Breast epithelium (tissue), 4 donors: ENCODE measurements around the gene KIFAP3. TPM values are rescaled to one million over a fixed set of nuclear protein-coding genes. Genes with fewer than 3 reads are reported as not detected.
"Not testable (repeated sequence)": the region's sequence is repeated elsewhere in the genome, so short reads cannot be mapped to it uniquely, and the experiment has no call there.

Experiments
- DNase-seq, 2 donors: peaks; one replicate each; pipeline ENCODE4 v3.0.0-alpha.2; 2019; ENCODE audit warnings: low spot score in 2 of 2
- H3K27ac ChIP-seq, 2 donors: fragments of 200-600 bp; sonication (generic) in 1 of 2; one replicate each; pipeline ENCODE4 v1.5.1; 2016 to 2019; ENCODE audit warnings: mild to moderate bottlenecking in 1 of 2
- H3K27me3 ChIP-seq, 2 donors: fragments of 200-600 bp; sonication (generic) in 1 of 2; one replicate each; pipeline versions ENCODE4 v1.5.1 to v1.6.0; 2017 to 2019; ENCODE audit warnings: control low read depth in 1 of 2, mild to moderate bottlenecking in 1 of 2
- H3K36me3 ChIP-seq: fragments of 200-600 bp; one replicate; pipeline ENCODE4 v1.5.1; 2019
- H3K4me1 ChIP-seq, 2 donors: fragments of 200-600 bp; sonication (generic); one replicate each; pipeline ENCODE4 v1.5.1; 2016 to 2019; ENCODE audit warnings: control low read depth in 1 of 2
- H3K4me3 ChIP-seq, 3 donors: fragments of 200-600 bp; sonication (generic); 1 replicate in 2 of 3; 2 replicates in 1 of 3; pipeline ENCODE4 v1.5.1; 2016 to 2019; ENCODE audit warnings: mild to moderate bottlenecking in 3 of 3, moderate library complexity in 2 of 3
- H3K9me3 ChIP-seq, 2 donors: fragments of 200-600 bp; sonication (generic) in 1 of 2; one replicate each; pipeline ENCODE4 v1.5.1; 2016 to 2019; ENCODE audit warnings: control low read depth in 1 of 2
- CTCF ChIP-seq, 3 donors: fragments of 450-650 bp; IDR thresholded peaks; one replicate each; pipeline ENCODE4 v1.5.1; 2016 to 2017; ENCODE audit warnings: antibody characterized with exemption in 3 of 3, mild to moderate bottlenecking in 3 of 3, moderate library complexity in 3 of 3
- POLR2A ChIP-seq: fragments of 450-650 bp; IDR thresholded peaks from one replicate; pipeline ENCODE4 v1.6.1; 2016; ENCODE audit warnings: antibody characterized with exemption, mild to moderate bottlenecking, moderate library complexity
- POLR2AphosphoS5 ChIP-seq, 3 donors: sonication (generic); formaldehyde crosslinking; IDR thresholded peaks; one replicate each; pipeline ENCODE4 v1.6.1; 2017; ENCODE audit warnings: antibody characterized with exemption in 3 of 3
- intact Hi-C: fragments of 100-400 bp; cut with DNase I; formaldehyde crosslinking; loops from one replicate; pipeline ENCODE4 v1.15.1; 2023; ENCODE audit warnings: low total_unique reads
- total RNA-seq, 3 donors: library from RNA; depleted of rRNA; stranded (reverse); fragments of >200 nt; gene quantifications; one replicate each; pipeline ENCODE4 v1.1.0, GENCODE V29; 2016

KIFAP3 gene
- total RNA-seq, 3 donors from 2014 or later: 29.0 to 41.1 (median 37.7) TPM

GRCh38 chr1:169924063-169924462 is 150.4 kb downstream of the KIFAP3 start:
- Histone ChIP-seq H3K36me3 (no peaks in the 10 kb centered on the region), H3K4me1 (no peaks in the 10 kb centered on the region), H3K9me3 (no peaks in the 10 kb centered on the region), H3K4me3 (no peak overlapping the region), H3K27ac (no peak overlapping the region), H3K27me3 (no peaks in the 10 kb centered on the region)
- DNase-seq: no peak
- intact Hi-C loops: no loop called here
- TF ChIP-seq CTCF (IDR thresholded peaks at IDR 0.05): no peak
- TF ChIP-seq POLR2AphosphoS5 (IDR thresholded peaks at IDR 0.05): no peak
- no peak for TF ChIP-seq POLR2A

- no peak for DNase-seq
- Histone ChIP-seq H3K4me3 (no peak overlapping the region), H3K27me3 (no peaks in the 10 kb centered on the region), H3K4me1 (no peaks in the 10 kb centered on the region), H3K36me3 (no peaks in the 10 kb centered on the region), H3K27ac (no peak overlapping the region), H3K9me3 (no peaks in the 10 kb centered on the region)
- no peak for TF ChIP-seq POLR2AphosphoS5 (IDR thresholded peaks at IDR 0.05)
- no peak for TF ChIP-seq CTCF (IDR thresholded peaks at IDR 0.05)
- no peak for TF ChIP-seq POLR2A
- intact Hi-C loops: no loop called here
Observed at GRCh38 chr1:169921080-169921479, 153.4 kb downstream of the KIFAP3 start.

- intact Hi-C loops: no loop called here
- H3K9me3 ChIP-seq: no peaks in the 10 kb centered on the region
- H3K36me3 ChIP-seq: no peaks in the 10 kb centered on the region
- no peak overlapping the region for H3K4me3 ChIP-seq
- DNase-seq: no peak
- H3K27ac ChIP-seq: no peak overlapping the region
- no peaks in the 10 kb centered on the region for H3K4me1 ChIP-seq
- H3K27me3 ChIP-seq: no peaks in the 10 kb centered on the region
- TF ChIP-seq POLR2A (no peak), POLR2AphosphoS5 (IDR thresholded peaks at IDR 0.05) (no peak), CTCF (IDR thresholded peaks at IDR 0.05) (no peak)
Observed at GRCh38 chr1:169918927-169919326, 155.6 kb downstream of the KIFAP3 start.

GRCh38 chr1:169918220-169918619 is 156.3 kb downstream of the KIFAP3 start:
- H3K9me3 ChIP-seq, H3K4me3 ChIP-seq, H3K4me1 ChIP-seq, intact Hi-C loops, H3K27ac ChIP-seq, DNase-seq, H3K36me3 ChIP-seq, H3K27me3 ChIP-seq: not testable (repeated sequence)

GRCh38 chr1:169915150-169915549 is 159.3 kb downstream of the KIFAP3 start:
- Histone ChIP-seq H3K9me3 (peaks cover 0 to 8% of the 10 kb centered on the region in 2 donors), H3K27ac (no peak overlapping the region), H3K4me3 (no peak overlapping the region), H3K4me1 (no peaks in the 10 kb centered on the region), H3K27me3 (no peaks in the 10 kb centered on the region), H3K36me3 (no peaks in the 10 kb centered on the region)
- TF ChIP-seq POLR2AphosphoS5 (IDR thresholded peaks at IDR 0.05) (no peak), CTCF (IDR thresholded peaks at IDR 0.05) (no peak), POLR2A (no peak)
- no peak for DNase-seq
- intact Hi-C loops: no loop called here

GRCh38 chr1:169914531-169914930 is 160.0 kb downstream of the KIFAP3 start:
- TF ChIP-seq POLR2A: no peak
- TF ChIP-seq CTCF (IDR thresholded peaks at IDR 0.05): no peak
- no peak for TF ChIP-seq POLR2AphosphoS5 (IDR thresholded peaks at IDR 0.05)
- H3K9me3 ChIP-seq: peaks cover 0 to 8% of the 10 kb centered on the region in 2 donors
- intact Hi-C loops: no loop called here

More at GRCh38 chr1:169914531-169914930, 160.0 kb downstream of the KIFAP3 start:
- Histone ChIP-seq H3K27me3 (no peaks in the 10 kb centered on the region), H3K27ac (no peak overlapping the region), H3K4me3 (no peak overlapping the region), H3K4me1 (no peaks in the 10 kb centered on the region), H3K36me3 (no peaks in the 10 kb centered on the region)
- DNase-seq: no peak
